HepG2 (cell line): ENCODE measurements around the gene GPR152.

Experiments
- ATF7 ChIP-seq, 2 experiments: fragments of 450-650 bp in 1 of 2; sonication (generic) in 1 of 2; formaldehyde crosslinking in 1 of 2; IDR thresholded peaks; 2 replicates each; pipeline versions ENCODE4 v1.4.0 to v1.6.1; 2016 to 2020; ENCODE audit warnings: antibody characterized with exemption in 1 of 2, mild to moderate bottlenecking in 1 of 2, missing genetic modification reagents in 1 of 2
- CREM ChIP-seq, 2 experiments: sonication (generic) in 1 of 2; formaldehyde crosslinking in 1 of 2; IDR thresholded peaks; 2 replicates each; pipeline versions ENCODE4 v1.4.0 to v1.6.1; 2016 to 2020; ENCODE audit warnings: antibody characterized with exemption in 1 of 2, mild to moderate bottlenecking in 1 of 2, missing genetic modification reagents in 1 of 2
- KDM4B ChIP-seq: sonication (generic); formaldehyde crosslinking; IDR thresholded peaks from 2 replicates; pipeline ENCODE4 v1.4.0; 2020; ENCODE audit warnings: missing genetic modification reagents
- MYC ChIP-seq: sonication (generic); formaldehyde crosslinking; IDR thresholded peaks from 2 replicates; pipeline ENCODE4 v1.9.0; 2021; ENCODE audit warnings: missing genetic modification reagents, borderline replicate concordance
- PCBP2 ChIP-seq: fragments of 200-400 bp; formaldehyde crosslinking; optimal IDR thresholded peaks from 2 replicates; pipeline ENCODE3; 2018; ENCODE audit warnings: low read length, low read depth; ENCODE audit not compliant: poor library complexity, severe bottlenecking
- PITX1 ChIP-seq: sonication (generic); formaldehyde crosslinking; IDR thresholded peaks from 2 replicates; pipeline ENCODE4 v1.5.1; 2020; ENCODE audit warnings: mild to moderate bottlenecking, missing genetic modification reagents
- POLR2A ChIP-seq, 2 experiments: IDR thresholded peaks; 2 replicates each; pipeline ENCODE4 v1.6.1; 2011; ENCODE audit warnings: low read depth in 2 of 2, low read length in 2 of 2, mild to moderate bottlenecking in 1 of 2, moderate library complexity in 1 of 2; ENCODE audit not compliant: insufficient read depth in 1 of 2
- SIN3A ChIP-seq: IDR thresholded peaks from 2 replicates; pipeline ENCODE4 v1.6.1; 2011; ENCODE audit warnings: low read depth, mild to moderate bottlenecking, control low read depth, low read length, borderline replicate concordance
- SMC3 ChIP-seq: IDR thresholded peaks from 2 replicates; pipeline ENCODE4 v1.6.1; 2011; ENCODE audit warnings: low read length, improper control_type of control experiment
- TCF12 ChIP-seq, 2 experiments: fragments of 450-650 bp in 1 of 2; sonication (generic) in 1 of 2; formaldehyde crosslinking in 1 of 2; IDR thresholded peaks; 2 replicates each; pipeline versions ENCODE4 v1.6.1 to v1.8.0; 2017 to 2022; ENCODE audit warnings: antibody characterized with exemption in 1 of 2, mild to moderate bottlenecking in 1 of 2, missing genetic modification reagents in 1 of 2, moderate library complexity in 1 of 2
- ZNF552 ChIP-seq: sonication (generic); formaldehyde crosslinking; IDR thresholded peaks from 2 replicates; pipeline ENCODE4 v1.9.0; 2022; ENCODE audit warnings: missing genetic modification reagents, mild to moderate bottlenecking, borderline replicate concordance
- TF ChIP-seq, protein P1 (sequence below): sonication (generic); formaldehyde crosslinking; IDR thresholded peaks from 2 replicates; pipeline ENCODE4 v1.5.0; 2020; ENCODE audit warnings: mild to moderate bottlenecking, missing genetic modification reagents, moderate library complexity
- TF ChIP-seq, protein P2 (sequence below): sonication (generic); formaldehyde crosslinking; IDR thresholded peaks from 2 replicates; pipeline ENCODE4 v1.4.0; 2020; ENCODE audit warnings: missing genetic modification reagents, borderline replicate concordance

DNA sequence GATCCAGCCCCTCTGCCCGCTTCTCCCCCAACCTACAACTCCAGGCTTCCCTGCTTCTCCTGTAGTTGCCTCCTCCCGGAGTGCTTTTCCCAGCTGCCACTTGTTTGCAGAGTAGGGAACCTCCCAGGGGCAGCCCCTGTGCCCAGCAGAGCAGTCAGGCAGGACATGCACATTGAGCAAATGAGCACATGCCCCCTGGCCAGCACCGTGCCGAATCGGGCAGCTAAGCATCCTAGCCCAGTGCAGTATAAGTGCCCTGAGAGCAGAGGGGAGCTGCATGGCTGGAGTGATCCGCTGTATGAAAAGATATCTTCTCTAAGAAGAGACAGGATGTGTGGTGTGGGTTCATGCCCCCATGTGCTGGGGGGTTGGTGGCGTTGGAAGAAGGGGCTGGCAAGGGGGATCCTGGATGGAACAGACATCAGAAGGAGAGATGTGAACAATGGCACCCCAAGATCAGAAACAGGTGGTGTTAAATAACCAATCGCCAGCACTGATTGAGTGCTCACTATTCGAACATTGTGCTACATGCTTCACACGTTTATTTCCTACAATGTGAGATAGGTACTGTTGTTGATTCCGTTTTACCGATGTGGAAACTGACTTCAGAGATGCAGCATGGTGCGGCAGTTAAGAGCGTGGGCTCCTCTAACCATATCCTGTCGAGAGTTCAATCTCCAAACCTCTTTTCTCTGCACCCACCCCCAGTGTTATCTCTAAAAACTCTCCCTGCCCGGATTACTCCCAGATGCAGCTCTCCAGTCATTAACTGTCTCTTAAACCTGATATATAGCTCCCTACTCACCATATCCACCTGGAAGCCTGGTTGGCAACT lies 31.5 kb upstream of the GPR152 start:
- no peak for TF ChIP-seq KDM4B (CRISPR knock-in tag)
- no peak for TF ChIP-seq PITX1
- no peak for TF ChIP-seq CREM (IDR thresholded peaks at IDR 0.05)
- no peak for TF ChIP-seq CREM (CRISPR knock-in tag; IDR thresholded peaks at IDR 0.05)
- no peak for TF ChIP-seq POLR2A (IDR thresholded peaks at IDR 0.05; ENCODE audit: insufficient read depth in 1 of 2, low read depth in 2 of 2, low read length in 2 of 2)
- TF ChIP-seq, protein P1, sequence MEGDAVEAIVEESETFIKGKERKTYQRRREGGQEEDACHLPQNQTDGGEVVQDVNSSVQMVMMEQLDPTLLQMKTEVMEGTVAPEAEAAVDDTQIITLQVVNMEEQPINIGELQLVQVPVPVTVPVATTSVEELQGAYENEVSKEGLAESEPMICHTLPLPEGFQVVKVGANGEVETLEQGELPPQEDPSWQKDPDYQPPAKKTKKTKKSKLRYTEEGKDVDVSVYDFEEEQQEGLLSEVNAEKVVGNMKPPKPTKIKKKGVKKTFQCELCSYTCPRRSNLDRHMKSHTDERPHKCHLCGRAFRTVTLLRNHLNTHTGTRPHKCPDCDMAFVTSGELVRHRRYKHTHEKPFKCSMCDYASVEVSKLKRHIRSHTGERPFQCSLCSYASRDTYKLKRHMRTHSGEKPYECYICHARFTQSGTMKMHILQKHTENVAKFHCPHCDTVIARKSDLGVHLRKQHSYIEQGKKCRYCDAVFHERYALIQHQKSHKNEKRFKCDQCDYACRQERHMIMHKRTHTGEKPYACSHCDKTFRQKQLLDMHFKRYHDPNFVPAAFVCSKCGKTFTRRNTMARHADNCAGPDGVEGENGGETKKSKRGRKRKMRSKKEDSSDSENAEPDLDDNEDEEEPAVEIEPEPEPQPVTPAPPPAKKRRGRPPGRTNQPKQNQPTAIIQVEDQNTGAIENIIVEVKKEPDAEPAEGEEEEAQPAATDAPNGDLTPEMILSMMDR (CRISPR knock-in tag): no peak
- TF ChIP-seq ZNF552 (CRISPR knock-in tag): no peak
- TF ChIP-seq ATF7 (IDR thresholded peaks at IDR 0.05): no peak
- no peak for TF ChIP-seq ATF7 (CRISPR knock-in tag; IDR thresholded peaks at IDR 0.05)
- TF ChIP-seq TCF12 (IDR thresholded peaks at IDR 0.05): no peak
- no peak for TF ChIP-seq TCF12 (CRISPR knock-in tag; IDR thresholded peaks at IDR 0.05)
- TF ChIP-seq SMC3: no peak
- TF ChIP-seq SIN3A: no peak
- no peak for TF ChIP-seq PCBP2
- TF ChIP-seq, protein P2, sequence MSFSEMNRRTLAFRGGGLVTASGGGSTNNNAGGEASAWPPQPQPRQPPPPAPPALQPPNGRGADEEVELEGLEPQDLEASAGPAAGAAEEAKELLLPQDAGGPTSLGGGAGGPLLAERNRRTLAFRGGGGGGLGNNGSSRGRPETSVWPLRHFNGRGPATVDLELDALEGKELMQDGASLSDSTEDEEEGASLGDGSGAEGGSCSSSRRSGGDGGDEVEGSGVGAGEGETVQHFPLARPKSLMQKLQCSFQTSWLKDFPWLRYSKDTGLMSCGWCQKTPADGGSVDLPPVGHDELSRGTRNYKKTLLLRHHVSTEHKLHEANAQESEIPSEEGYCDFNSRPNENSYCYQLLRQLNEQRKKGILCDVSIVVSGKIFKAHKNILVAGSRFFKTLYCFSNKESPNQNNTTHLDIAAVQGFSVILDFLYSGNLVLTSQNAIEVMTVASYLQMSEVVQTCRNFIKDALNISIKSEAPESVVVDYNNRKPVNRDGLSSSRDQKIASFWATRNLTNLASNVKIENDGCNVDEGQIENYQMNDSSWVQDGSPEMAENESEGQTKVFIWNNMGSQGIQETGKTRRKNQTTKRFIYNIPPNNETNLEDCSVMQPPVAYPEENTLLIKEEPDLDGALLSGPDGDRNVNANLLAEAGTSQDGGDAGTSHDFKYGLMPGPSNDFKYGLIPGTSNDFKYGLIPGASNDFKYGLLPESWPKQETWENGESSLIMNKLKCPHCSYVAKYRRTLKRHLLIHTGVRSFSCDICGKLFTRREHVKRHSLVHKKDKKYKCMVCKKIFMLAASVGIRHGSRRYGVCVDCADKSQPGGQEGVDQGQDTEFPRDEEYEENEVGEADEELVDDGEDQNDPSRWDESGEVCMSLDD (CRISPR knock-in tag): no peak
- TF ChIP-seq MYC (CRISPR knock-in tag): no peak
